DOHH2 (cell line): ENCODE results near the gene MAML2.
A peak's percentile ranks its signal among the peaks of the same experiment; 100 is the strongest.

Experiments used
- H3F3A ChIP-seq: fragments of 200-600 bp; sonication (generic), shearing (Covaris generic); 2 replicates; pipeline ENCODE4 v1.6.0; 2016; ENCODE audit warnings: antibody characterized with exemption, mild to moderate bottlenecking; ENCODE audit not compliant: control insufficient read depth, insufficient read depth
- H3K27ac ChIP-seq: fragments of 200-600 bp; sonication (generic); 2 replicates; pipeline ENCODE4 v1.5.1; 2014; ENCODE audit warnings: low read depth, mild to moderate bottlenecking, low read length, moderate library complexity
- H3K27me3 ChIP-seq: fragments of 200-600 bp; sonication (generic); 2 replicates; pipeline ENCODE4 v1.6.1; 2014; ENCODE audit warnings: mild to moderate bottlenecking, low read length, mixed read lengths; ENCODE audit not compliant: control insufficient read depth
- H3K36me3 ChIP-seq: fragments of 200-600 bp; sonication (generic); 2 replicates; pipeline ENCODE4 v1.6.1; 2014; ENCODE audit warnings: mild to moderate bottlenecking, low read length, moderate library complexity, mixed read lengths; ENCODE audit not compliant: control insufficient read depth
- H3K4me1 ChIP-seq: fragments of 200-600 bp; sonication (generic); 2 replicates; pipeline ENCODE4 v1.6.1; 2014; ENCODE audit warnings: mild to moderate bottlenecking, low read length, mixed read lengths; ENCODE audit not compliant: control insufficient read depth
- H3K4me2 ChIP-seq: fragments of 200-600 bp; sonication (generic); 2 replicates; pipeline ENCODE4 v1.6.0; 2014; ENCODE audit warnings: mild to moderate bottlenecking, low read length, moderate library complexity
- H3K4me3 ChIP-seq: fragments of 200-600 bp; sonication (generic); 2 replicates; pipeline ENCODE4 v1.5.1; 2014; ENCODE audit warnings: mild to moderate bottlenecking, low read length, mixed read lengths
- H3K79me2 ChIP-seq: fragments of 200-600 bp; sonication (generic); 2 replicates; pipeline ENCODE4 v1.6.1; 2014; ENCODE audit warnings: mild to moderate bottlenecking, low read length, mixed read lengths; ENCODE audit not compliant: control insufficient read depth
- H3K9me2 ChIP-seq: fragments of 200-600 bp; sonication (generic); replicated peaks from 2 replicates; pipeline ENCODE4 v1.6.1; 2014; ENCODE audit warnings: mild to moderate bottlenecking, low read length, mixed read lengths; ENCODE audit not compliant: control insufficient read depth
- H3K9me3 ChIP-seq: fragments of 200-600 bp; sonication (generic); 2 replicates; pipeline ENCODE4 v1.6.1; 2014; ENCODE audit warnings: antibody characterized with exemption, low read length, mixed read lengths; ENCODE audit not compliant: control insufficient read depth, insufficient read depth
- H4K20me1 ChIP-seq: fragments of 200-600 bp; sonication (generic); 2 replicates; pipeline ENCODE4 v1.6.0; 2014; ENCODE audit warnings: low read depth, mild to moderate bottlenecking, antibody characterized with exemption, low read length, moderate library complexity; ENCODE audit not compliant: control insufficient read depth, insufficient read depth
- CTCF ChIP-seq: fragments of 200-600 bp; sonication (generic); IDR thresholded peaks from one replicate; pipeline ENCODE4 v1.5.1; 2014; ENCODE audit warnings: antibody characterized with exemption, mild to moderate bottlenecking, low read depth, low read length; ENCODE audit not compliant: poor library complexity, severe bottlenecking
- EZH2phosphoT487 ChIP-seq: fragments of 200-600 bp; sonication (generic); IDR thresholded peaks from 2 replicates; pipeline ENCODE4 v1.6.1; 2017; ENCODE audit warnings: borderline replicate concordance, mild to moderate bottlenecking, antibody characterized with exemption, low read length, moderate library complexity, mixed read lengths

MAML2 gene

GRCh38 chr11:96222102-96222501 lies 120.9 kb downstream of the MAML2 start:
- Histone ChIP-seq H3K79me2 (no peaks in the 10 kb centered on the region), H3K4me1 (peaks cover 25% of the 10 kb centered on the region), H3K36me3 (no peaks in the 10 kb centered on the region), H3K27me3 (no peaks in the 10 kb centered on the region), H3K4me2 (no peak overlapping the region), H3K9me3 (no peaks in the 10 kb centered on the region), H4K20me1 (no peaks in the 10 kb centered on the region), H3K4me3 (no peak overlapping the region), H3F3A (no peaks in the 10 kb centered on the region), H3K27ac (no peak overlapping the region), H3K9me2 (no peaks in the 10 kb centered on the region)
- no peak for TF ChIP-seq CTCF
- no peak for TF ChIP-seq EZH2phosphoT487

- no peak overlapping the region for H3K4me3 ChIP-seq
- H3K9me2 ChIP-seq = no peaks in the 10 kb centered on the region
- peaks cover 31% of the 10 kb centered on the region for H3K4me1 ChIP-seq
- no peaks in the 10 kb centered on the region for H3K9me3 ChIP-seq
- H3F3A ChIP-seq = peaks cover 3% of the 10 kb centered on the region
- no peak overlapping the region for H3K27ac ChIP-seq
- TF ChIP-seq CTCF = no peak
- TF ChIP-seq EZH2phosphoT487 = no peak
- no peaks in the 10 kb centered on the region for H4K20me1 ChIP-seq
- no peaks in the 10 kb centered on the region for H3K27me3 ChIP-seq
- no peaks in the 10 kb centered on the region for H3K36me3 ChIP-seq
- no peaks in the 10 kb centered on the region for H3K79me2 ChIP-seq
- H3K4me2 ChIP-seq = no peak overlapping the region
Measured at GRCh38 chr11:96221244-96222070, 121.5 kb downstream of the MAML2 start.

- no peaks in the 10 kb centered on the region for H3K27me3 ChIP-seq
- H3K36me3 ChIP-seq = no peaks in the 10 kb centered on the region
- H4K20me1 ChIP-seq = no peaks in the 10 kb centered on the region
- peaks cover 45% of the 10 kb centered on the region for H3K4me1 ChIP-seq
- peaks cover 15% of the 10 kb centered on the region for H3F3A ChIP-seq
- no peak for TF ChIP-seq EZH2phosphoT487
- TF ChIP-seq CTCF = no peak
- H3K79me2 ChIP-seq = no peaks in the 10 kb centered on the region
- H3K9me3 ChIP-seq = no peaks in the 10 kb centered on the region
- H3K4me2 ChIP-seq = peak overlapping the region; percentile 51
- no peak overlapping the region; the same call in 1 of the 2 replicates for H3K4me3 ChIP-seq
- no peaks in the 10 kb centered on the region for H3K9me2 ChIP-seq
- H3K27ac ChIP-seq = no peak overlapping the region
Measured at GRCh38 chr11:96219981-96220623, 122.9 kb downstream of the MAML2 start.
